ENCODE results near the gene RGS17. TPM values are rescaled to one million over a fixed set of nuclear protein-coding genes. Genes with fewer than 3 reads are reported as not detected.

The RGS17 gene
- total RNA-seq, 1 experiment from 2014 or later = 3.2 TPM

GRCh38 chr6:153172815-153173214 lies 41.7 kb upstream of the RGS17 start:
- no peak overlapping the region for H2AFZ ChIP-seq (ENCODE audit: low read length)
- H3K23me2 ChIP-seq (ENCODE audit: insufficient read length, low read depth, low read length, poor library complexity, severe bottlenecking) = no peaks in the 10 kb centered on the region
- Mint-ChIP-seq H3K36me3 (ENCODE audit: insufficient read depth in 1 of 3, low read depth in 3 of 3) (no peaks in the 10 kb centered on the region), H3K4me3 (no peak overlapping the region), H3K9me3 (no peaks in the 10 kb centered on the region), H3K27me3 (ENCODE audit: low read depth) (no peaks in the 10 kb centered on the region), H3K4me1 (no peaks in the 10 kb centered on the region), H3K27ac (no peak overlapping the region)
- H3K23ac ChIP-seq (ENCODE audit: insufficient read length, low read depth, low read length) = no peak overlapping the region
- no peak overlapping the region for H4K91ac ChIP-seq (ENCODE audit: insufficient read length, low read depth, low read length)
- H3K4ac ChIP-seq (ENCODE audit: low read depth, low read length) = no peak overlapping the region
- H2BK120ac ChIP-seq (ENCODE audit: low read depth, low read length, poor library complexity, severe bottlenecking) = no peak overlapping the region
- H4K20me1 ChIP-seq (ENCODE audit: control insufficient read depth, insufficient read depth, insufficient read length) = no peaks in the 10 kb centered on the region
- no peaks in the 10 kb centered on the region for H3K27me3 ChIP-seq (ENCODE audit: insufficient read depth, low read length)
- no peaks in the 10 kb centered on the region for H3K4me1 ChIP-seq (ENCODE audit: insufficient read depth, low read length)
- no peak overlapping the region for H3K18ac ChIP-seq (ENCODE audit: insufficient read length, low read depth, low read length)
- DNase-seq = no peak
- no peak for TF ChIP-seq CTCF (conservative IDR thresholded peaks at IDR 0.05)
- no peak overlapping the region for H3T11ph ChIP-seq (ENCODE audit: low read length)
- no peak overlapping the region for H2BK5ac ChIP-seq (ENCODE audit: insufficient read length, low read length)
- no peak overlapping the region for H3K56ac ChIP-seq (ENCODE audit: insufficient read length, low read depth, low read length)
- no peak overlapping the region for H4K5ac ChIP-seq (ENCODE audit: insufficient read length, low read depth, low read length)
- no peak overlapping the region for H3K9ac ChIP-seq (ENCODE audit: extremely low read depth, insufficient read length, low read length)
- H3K79me2 ChIP-seq (ENCODE audit: insufficient read depth, low read length) = no peaks in the 10 kb centered on the region
- no peak overlapping the region for H2AK5ac ChIP-seq (ENCODE audit: insufficient read length, low read length)
- H2BK20ac ChIP-seq (ENCODE audit: low read depth, low read length, poor library complexity, severe bottlenecking) = no peak overlapping the region
- H3K4me2 ChIP-seq (ENCODE audit: insufficient read depth, insufficient read length, low read length) = no peak overlapping the region
- no peak overlapping the region for H2BK15ac ChIP-seq (ENCODE audit: low read depth, low read length)
- no peaks in the 10 kb centered on the region for H3K79me1 ChIP-seq (ENCODE audit: insufficient read depth, low read depth, low read length, poor library complexity, severe bottlenecking)
- H3K14ac ChIP-seq (ENCODE audit: insufficient read depth, low read length) = no peak overlapping the region
- H2BK12ac ChIP-seq (ENCODE audit: insufficient read length, low read depth, low read length) = no peak overlapping the region
- no peak overlapping the region for H4K8ac ChIP-seq (replicated peaks; ENCODE audit: insufficient read length, low read depth, low read length)
- no peaks in the 10 kb centered on the region for H3K9me3 ChIP-seq (ENCODE audit: control insufficient read depth, low read depth, low read length)
- no peak overlapping the region for H3K27ac ChIP-seq (ENCODE audit: insufficient read length, low read depth, low read length)
